Chondrocyte (in vitro differentiated cells): ENCODE measurements around the gene SCYGR3. TPM values are rescaled to one million over a fixed set of nuclear protein-coding genes. Genes with fewer than 3 reads are reported as not detected.

Source experiments
- DNase-seq: peaks from one replicate; pipeline ENCODE4 v3.0.0; 2021; ENCODE audit warnings: mixed read lengths, low spot score
- H3K27ac Mint-ChIP-seq: one replicate; pipeline ENCODE4 v1.8.0; 2021; ENCODE audit warnings: mild to moderate bottlenecking, moderate library complexity, mixed read lengths; ENCODE audit not compliant: unreplicated experiment
- H3K27me3 Mint-ChIP-seq: 2 replicates; pipeline ENCODE4 v1.8.0; 2021; ENCODE audit warnings: low read depth, mixed read lengths
- H3K36me3 Mint-ChIP-seq: 2 replicates; pipeline ENCODE4 v1.8.0; 2021; ENCODE audit warnings: low read depth, mixed read lengths
- H3K4me1 Mint-ChIP-seq: 2 replicates; pipeline ENCODE4 v1.8.0; 2021; ENCODE audit warnings: low read depth, mild to moderate bottlenecking, mixed read lengths
- H3K4me3 Mint-ChIP-seq: one replicate; pipeline ENCODE4 v1.8.0; 2021; ENCODE audit warnings: mild to moderate bottlenecking, moderate library complexity, mixed read lengths; ENCODE audit not compliant: unreplicated experiment
- H3K9me3 Mint-ChIP-seq: 2 replicates; pipeline ENCODE4 v1.8.0; 2021; ENCODE audit warnings: low read depth, mixed read lengths
- CTCF ChIP-seq: fragments of 200-600 bp; sonication (generic); IDR thresholded peaks from 2 replicates; pipeline ENCODE4 v1.5.0; 2021; ENCODE audit warnings: antibody characterized with exemption, mild to moderate bottlenecking, moderate library complexity
- total RNA-seq: library from RNA; stranded (reverse); gene quantifications from 3 replicates; pipeline ENCODE4 v1.2.1, GENCODE V29; 2021

SCYGR3 gene
- total RNA-seq, 1 donor from 2014 or later: not detected

GRCh38 chr2:227632827-227633226, 18.2 kb upstream of the SCYGR3 start:
- no peak for TF ChIP-seq CTCF
- DNase-seq: no peak
- no peaks in the 10 kb centered on the region for H3K36me3 Mint-ChIP-seq
- H3K4me3 Mint-ChIP-seq: no peak overlapping the region
- H3K27ac Mint-ChIP-seq: no peak overlapping the region
- no peaks in the 10 kb centered on the region for H3K9me3 Mint-ChIP-seq
- H3K27me3 Mint-ChIP-seq: peaks cover 3% of the 10 kb centered on the region
- no peaks in the 10 kb centered on the region for H3K4me1 Mint-ChIP-seq

GRCh38 chr2:227630322-227630721, 15.7 kb upstream of the SCYGR3 start:
- Mint-ChIP-seq H3K36me3 (no peaks in the 10 kb centered on the region), H3K9me3 (no peaks in the 10 kb centered on the region), H3K4me1 (no peaks in the 10 kb centered on the region), H3K4me3 (no peak overlapping the region), H3K27ac (no peak overlapping the region), H3K27me3 (peaks cover 3% of the 10 kb centered on the region)
- no peak for DNase-seq
- TF ChIP-seq CTCF: no peak

GRCh38 chr2:227629435-227629834, 14.8 kb upstream of the SCYGR3 start:
- no peak overlapping the region for H3K4me3 Mint-ChIP-seq
- H3K4me1 Mint-ChIP-seq: no peaks in the 10 kb centered on the region
- no peaks in the 10 kb centered on the region for H3K9me3 Mint-ChIP-seq
- TF ChIP-seq CTCF: no peak
- peaks cover 3% of the 10 kb centered on the region for H3K27me3 Mint-ChIP-seq
- DNase-seq: no peak
- H3K27ac Mint-ChIP-seq: no peak overlapping the region
- H3K36me3 Mint-ChIP-seq: no peaks in the 10 kb centered on the region

- DNase-seq: no peak
- H3K27ac Mint-ChIP-seq: no peak overlapping the region
- no peak overlapping the region for H3K4me3 Mint-ChIP-seq
- H3K27me3 Mint-ChIP-seq: peaks cover 3% of the 10 kb centered on the region
- H3K36me3 Mint-ChIP-seq: no peaks in the 10 kb centered on the region
- no peaks in the 10 kb centered on the region for H3K9me3 Mint-ChIP-seq
- TF ChIP-seq CTCF: no peak
- H3K4me1 Mint-ChIP-seq: peaks cover 9% of the 10 kb centered on the region
These were observed 13.1 kb upstream of the SCYGR3 start for GRCh38 chr2:227627769-227628168.

GRCh38 chr2:227626580-227627151, 12.0 kb upstream of the SCYGR3 start:
- Mint-ChIP-seq H3K9me3 (no peaks in the 10 kb centered on the region), H3K27ac (no peak overlapping the region), H3K27me3 (peaks cover 3% of the 10 kb centered on the region), H3K36me3 (no peaks in the 10 kb centered on the region), H3K4me1 (peaks cover 9% of the 10 kb centered on the region), H3K4me3 (no peak overlapping the region)
- TF ChIP-seq CTCF: no peak
- no peak for DNase-seq
